Activated CD8-positive, alpha-beta memory T cell treated with anti-CD3 and anti-CD28 coated beads, Interleukin-2, amount 10 ng/mL, durations not matched to agents 7 days and 5 days (primary cell): ENCODE data around the gene TSEN2. TPM values are rescaled to one million over a fixed set of nuclear protein-coding genes. Genes with fewer than 3 reads are reported as not detected.
"Not testable (repeated sequence)": the region's sequence is repeated elsewhere in the genome, so short reads cannot be mapped to it uniquely, and the experiment has no call there.

Experiments
- ATAC-seq: fragments of 150-1000 bp; cut with Tn5 transposase; one replicate; pipeline ENCODE4 v1.10.0; 2021; ENCODE audit warnings: moderate library complexity
- CTCF ChIA-PET: fragments of 350-600 bp; sonication (Branson Sonifier 250); formaldehyde crosslinking; loops from one replicate; lab custom pipeline; 2021; ENCODE audit warnings: antibody characterized with exemption; lab: Charles Lee
- DNase-seq: peaks from one replicate; pipeline ENCODE4 v3.0.0-alpha.2; 2020
- H3K27ac Mint-ChIP-seq: one replicate; pipeline ENCODE4 v1.8.0; 2021; ENCODE audit warnings: mild to moderate bottlenecking, mixed read lengths
- H3K27me3 Mint-ChIP-seq: one replicate; pipeline ENCODE4 v1.8.0; 2021; ENCODE audit warnings: mixed read lengths
- H3K36me3 Mint-ChIP-seq: one replicate; pipeline ENCODE4 v1.8.0; 2021; ENCODE audit warnings: mild to moderate bottlenecking, mixed read lengths
- H3K4me1 Mint-ChIP-seq: one replicate; pipeline ENCODE4 v1.8.0; 2021; ENCODE audit warnings: mixed read lengths
- H3K4me3 Mint-ChIP-seq: one replicate; pipeline ENCODE4 v1.8.0; 2021; ENCODE audit warnings: mild to moderate bottlenecking, moderate library complexity, mixed read lengths
- H3K9me3 Mint-ChIP-seq: one replicate; pipeline ENCODE4 v1.8.0; 2022; ENCODE audit warnings: low read depth, mixed read lengths
- total RNA-seq, 2 experiments: library from RNA; stranded (reverse); gene quantifications; one replicate each; pipeline ENCODE4 v1.2.3, GENCODE V29; 2021

The TSEN2 gene
- total RNA-seq, 2 experiments from 2014 or later: 12.6 to 13.0 TPM

- DNase-seq: no peak
- Mint-ChIP-seq H3K4me3 (no peak overlapping the region), H3K9me3 (no peaks in the 10 kb centered on the region), H3K4me1 (no peaks in the 10 kb centered on the region), H3K27me3 (peaks cover 4% of the 10 kb centered on the region), H3K36me3 (no peaks in the 10 kb centered on the region), H3K27ac (no peak overlapping the region)
- CTCF ChIA-PET: no interaction called here
- ATAC-seq: no peak
These were observed 38.6 kb upstream of the TSEN2 start for GRCh38 chr3:12445523-12446240.

GRCh38 chr3:12446298-12446697 is 38.0 kb upstream of the TSEN2 start:
- CTCF ChIA-PET: no interaction called here
- H3K36me3 Mint-ChIP-seq: no peaks in the 10 kb centered on the region
- no peak for DNase-seq
- ATAC-seq: no peak
- H3K27ac Mint-ChIP-seq: no peak overlapping the region
- H3K4me3 Mint-ChIP-seq: no peak overlapping the region
- H3K4me1 Mint-ChIP-seq: no peaks in the 10 kb centered on the region
- peaks cover 4% of the 10 kb centered on the region for H3K27me3 Mint-ChIP-seq
- no peaks in the 10 kb centered on the region for H3K9me3 Mint-ChIP-seq

DNA sequence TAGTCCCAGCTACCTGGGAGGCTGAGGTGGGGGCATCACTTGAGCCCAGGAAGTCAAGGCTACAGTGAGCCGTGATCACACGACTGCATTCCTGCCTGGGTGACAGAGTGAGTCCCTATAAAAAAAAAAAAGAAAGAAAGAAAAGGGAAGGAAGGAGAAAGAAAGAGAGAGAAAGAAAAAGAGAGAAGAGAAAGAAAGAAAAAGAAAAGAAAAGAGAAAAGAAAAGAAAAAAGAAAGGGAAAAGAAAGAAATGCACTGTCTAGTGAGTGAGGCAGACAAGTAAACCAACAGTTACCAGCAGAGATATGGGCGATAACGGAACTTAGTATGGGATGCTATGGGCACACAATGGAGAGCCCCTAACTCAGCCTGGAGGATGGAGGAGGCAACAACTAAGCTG is 37.2 kb upstream of the TSEN2 start:
- CTCF ChIA-PET: no interaction called here

DNA sequence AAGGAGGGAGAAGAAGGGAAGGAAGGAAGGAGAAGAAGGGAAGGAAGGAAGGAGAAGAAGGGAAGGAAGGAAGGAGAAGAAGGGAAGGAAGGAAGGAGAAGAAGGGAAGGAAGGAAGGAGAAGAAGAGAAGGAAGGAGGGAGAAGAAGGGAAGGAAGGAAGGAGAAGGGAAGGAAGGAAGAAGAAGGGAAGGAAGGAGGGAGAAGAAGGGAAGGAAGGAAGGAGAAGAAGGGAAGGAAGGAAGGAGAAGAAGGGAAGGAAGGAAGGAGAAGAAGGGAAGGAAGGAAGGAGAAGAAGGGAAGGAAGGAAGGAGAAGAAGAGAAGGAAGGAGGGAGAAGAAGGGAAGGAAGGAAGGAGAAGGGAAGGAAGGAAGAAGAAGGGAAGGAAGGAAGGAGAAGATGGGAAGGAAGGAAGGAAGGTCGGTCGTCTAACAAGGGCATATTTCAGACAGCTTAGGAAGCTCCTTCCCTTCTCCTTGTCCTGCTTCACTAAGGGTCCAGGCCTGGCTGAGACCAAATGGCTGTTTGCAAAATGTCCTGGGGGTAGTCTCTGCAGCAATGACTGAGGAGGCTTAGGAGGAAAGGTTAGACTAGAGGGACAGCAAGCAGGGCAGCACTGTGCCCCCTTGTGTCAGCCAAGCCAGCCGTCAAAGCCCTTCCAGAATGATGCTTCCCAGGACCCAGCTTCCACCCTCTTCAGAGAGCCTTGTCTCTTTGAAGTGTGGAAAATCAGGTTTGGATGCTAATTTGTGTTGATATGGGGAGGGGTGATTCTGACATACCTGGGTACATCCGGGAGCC is 35.7 kb upstream of the TSEN2 start:
- H3K9me3 Mint-ChIP-seq, DNase-seq, H3K4me1 Mint-ChIP-seq, H3K36me3 Mint-ChIP-seq, ATAC-seq, CTCF ChIA-PET, H3K27ac Mint-ChIP-seq, H3K27me3 Mint-ChIP-seq, H3K4me3 Mint-ChIP-seq: not testable (repeated sequence)

More for the DNA sequence above, 37.2 kb upstream of the TSEN2 start:
- Mint-ChIP-seq H3K36me3 (no peaks in the 10 kb centered on the region), H3K4me1 (no peaks in the 10 kb centered on the region), H3K27ac (no peak overlapping the region), H3K9me3 (no peaks in the 10 kb centered on the region), H3K4me3 (no peak overlapping the region), H3K27me3 (peaks cover 4% of the 10 kb centered on the region)
- ATAC-seq (no peak), DNase-seq (no peak)

GRCh38 chr3:12449889-12450682 is 34.2 kb upstream of the TSEN2 start:
- Mint-ChIP-seq H3K9me3 (no peaks in the 10 kb centered on the region), H3K27me3 (no peaks in the 10 kb centered on the region), H3K4me3 (no peak overlapping the region), H3K36me3 (no peaks in the 10 kb centered on the region), H3K4me1 (no peaks in the 10 kb centered on the region), H3K27ac (no peak overlapping the region)
- no peak for ATAC-seq
- CTCF ChIA-PET: no interaction called here
- DNase-seq: no peak

DNA sequence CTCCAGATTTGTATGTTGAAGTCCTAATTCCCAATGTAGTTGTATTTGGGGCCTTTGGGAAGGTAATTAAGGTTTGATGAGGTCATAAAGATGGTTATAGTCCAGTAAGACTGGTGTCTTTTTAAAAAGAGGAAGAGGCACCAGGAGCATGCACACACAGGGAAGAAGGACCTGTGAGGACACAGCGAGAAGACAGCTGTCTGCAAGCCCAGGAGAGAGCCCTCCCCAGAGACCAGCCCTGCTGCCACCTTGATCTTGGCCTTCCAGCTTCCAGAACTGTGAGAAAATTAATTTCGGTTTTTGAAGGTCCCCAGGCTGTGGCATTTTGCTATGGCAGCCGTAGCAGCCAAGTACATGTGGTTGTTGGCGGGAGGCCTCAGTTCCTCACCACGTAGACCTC is 32.8 kb upstream of the TSEN2 start:
- Mint-ChIP-seq H3K27me3 (no peaks in the 10 kb centered on the region), H3K27ac (no peak overlapping the region), H3K4me3 (no peak overlapping the region), H3K9me3 (no peaks in the 10 kb centered on the region), H3K36me3 (no peaks in the 10 kb centered on the region), H3K4me1 (no peaks in the 10 kb centered on the region)
- DNase-seq (no peak), ATAC-seq (no peak)
- CTCF ChIA-PET: no interaction called here

DNA sequence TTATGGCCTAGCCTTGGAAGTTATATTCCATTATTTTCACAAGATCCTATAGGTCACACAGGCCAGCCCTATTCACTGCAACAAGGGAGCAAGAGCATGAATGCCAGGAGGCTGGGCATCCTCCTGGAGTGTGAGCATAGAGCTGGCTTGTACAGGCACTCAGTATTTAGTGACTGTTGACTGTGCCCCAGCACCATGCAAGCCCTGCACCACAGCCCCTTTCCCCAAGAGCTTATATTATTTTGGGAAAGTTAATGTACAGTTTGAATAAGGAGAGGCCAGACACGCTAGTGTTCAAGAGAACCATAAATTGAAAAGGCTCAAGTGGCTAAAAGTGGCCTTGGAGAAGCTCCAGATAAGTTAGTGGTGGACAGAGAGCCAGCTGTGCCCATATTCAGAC is 32.3 kb upstream of the TSEN2 start:
- Mint-ChIP-seq H3K27me3 (no peaks in the 10 kb centered on the region), H3K4me1 (no peaks in the 10 kb centered on the region), H3K36me3 (no peaks in the 10 kb centered on the region), H3K9me3 (no peaks in the 10 kb centered on the region), H3K27ac (no peak overlapping the region), H3K4me3 (no peak overlapping the region)
- DNase-seq (no peak), ATAC-seq (no peak)
- CTCF ChIA-PET: no interaction called here

- Mint-ChIP-seq H3K9me3 (no peaks in the 10 kb centered on the region), H3K27ac (no peak overlapping the region), H3K4me1 (no peaks in the 10 kb centered on the region), H3K27me3 (no peaks in the 10 kb centered on the region), H3K4me3 (no peak overlapping the region), H3K36me3 (no peaks in the 10 kb centered on the region)
- CTCF ChIA-PET: no interaction called here
- DNase-seq (no peak), ATAC-seq (no peak)
These were observed 31.6 kb upstream of the TSEN2 start for GRCh38 chr3:12452361-12453330.

DNA sequence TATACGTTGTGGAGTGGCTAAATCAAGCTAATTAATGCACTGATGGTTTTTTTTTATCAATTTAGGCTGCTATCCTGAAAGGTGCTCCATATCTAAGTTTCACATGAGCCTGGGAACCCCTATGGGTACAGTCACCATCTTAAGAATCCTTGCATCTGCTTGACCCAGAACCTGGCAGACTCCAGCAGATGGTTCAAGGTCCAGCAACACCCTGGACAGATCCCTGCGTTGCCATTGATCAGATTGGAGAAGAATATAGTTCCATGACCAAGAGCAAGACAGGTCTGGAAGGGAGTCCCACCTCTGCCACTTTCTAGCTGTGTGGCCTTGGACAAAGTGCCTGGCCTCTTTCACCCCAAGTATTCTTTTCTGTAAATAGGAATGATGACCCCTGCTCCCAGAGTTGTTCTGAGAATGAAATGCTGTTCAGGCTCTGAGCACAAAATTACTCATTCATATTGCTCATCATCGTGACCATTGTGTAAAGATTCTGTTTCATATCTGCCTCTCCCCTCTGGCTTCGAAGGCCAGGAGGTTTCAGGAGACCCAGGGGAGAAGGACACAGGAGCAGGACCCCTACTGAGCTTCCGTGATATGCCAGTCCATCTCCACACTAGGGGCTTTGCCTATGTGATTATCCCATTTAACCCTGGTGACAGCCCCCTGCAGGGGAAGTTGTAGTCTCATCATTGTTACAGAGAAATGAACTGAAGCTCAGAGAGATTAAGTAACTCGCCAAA is 30.0 kb upstream of the TSEN2 start:
- H3K4me1 Mint-ChIP-seq: no peaks in the 10 kb centered on the region
- no peaks in the 10 kb centered on the region for H3K27me3 Mint-ChIP-seq
- CTCF ChIA-PET: no interaction called here
- ATAC-seq (no peak), DNase-seq (no peak)
- H3K36me3 Mint-ChIP-seq: no peaks in the 10 kb centered on the region
- H3K27ac Mint-ChIP-seq: no peak overlapping the region
- no peaks in the 10 kb centered on the region for H3K9me3 Mint-ChIP-seq
- H3K4me3 Mint-ChIP-seq: no peak overlapping the region

DNA sequence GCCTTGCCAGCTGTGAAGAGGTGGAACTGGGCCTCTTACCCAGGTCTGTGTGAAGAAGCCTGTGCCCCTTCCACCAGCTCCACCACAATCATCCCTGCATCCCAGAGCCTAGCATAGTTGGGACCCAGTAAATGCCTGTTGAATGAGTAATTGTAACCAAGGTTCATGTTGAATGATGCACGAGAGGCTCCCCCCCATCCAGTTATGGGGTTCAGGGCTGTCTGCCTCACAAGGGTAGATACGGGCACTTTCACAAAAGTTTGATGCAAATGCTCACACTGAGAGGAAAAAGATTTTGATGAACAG is 29.5 kb upstream of the TSEN2 start:
- no peak for DNase-seq
- peaks cover under 1% of the 10 kb centered on the region for H3K27me3 Mint-ChIP-seq
- H3K27ac Mint-ChIP-seq: no peak overlapping the region
- no peak overlapping the region for H3K4me3 Mint-ChIP-seq
- no peaks in the 10 kb centered on the region for H3K9me3 Mint-ChIP-seq
- H3K4me1 Mint-ChIP-seq: no peaks in the 10 kb centered on the region
- CTCF ChIA-PET: no interaction called here
- ATAC-seq: no peak
- H3K36me3 Mint-ChIP-seq: no peaks in the 10 kb centered on the region

DNA sequence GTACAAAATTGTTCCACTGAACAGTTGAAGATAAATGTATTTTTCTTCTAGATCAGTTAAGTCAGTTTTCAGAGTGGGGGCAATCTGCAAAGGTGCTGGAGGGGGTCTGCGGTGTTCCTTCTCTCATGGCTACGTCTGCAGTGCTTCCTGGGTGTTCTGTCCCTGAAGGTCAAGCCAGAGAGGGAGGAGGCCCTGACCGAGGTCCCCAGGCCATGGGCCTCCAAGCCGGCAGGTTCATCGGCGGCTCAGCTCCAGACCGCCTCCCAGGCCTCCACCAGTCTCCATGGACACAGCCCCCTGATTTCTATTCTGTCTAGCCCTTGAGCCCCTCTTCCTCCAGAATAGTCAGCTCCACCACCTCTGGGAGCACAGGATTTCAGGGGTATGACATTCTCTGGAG is 28.5 kb upstream of the TSEN2 start:
- Mint-ChIP-seq H3K36me3 (no peaks in the 10 kb centered on the region), H3K27ac (no peak overlapping the region), H3K27me3 (peaks cover 2% of the 10 kb centered on the region), H3K4me3 (no peak overlapping the region), H3K4me1 (no peaks in the 10 kb centered on the region), H3K9me3 (no peaks in the 10 kb centered on the region)
- no peak for DNase-seq
- ATAC-seq: no peak
- CTCF ChIA-PET: no interaction called here

DNA sequence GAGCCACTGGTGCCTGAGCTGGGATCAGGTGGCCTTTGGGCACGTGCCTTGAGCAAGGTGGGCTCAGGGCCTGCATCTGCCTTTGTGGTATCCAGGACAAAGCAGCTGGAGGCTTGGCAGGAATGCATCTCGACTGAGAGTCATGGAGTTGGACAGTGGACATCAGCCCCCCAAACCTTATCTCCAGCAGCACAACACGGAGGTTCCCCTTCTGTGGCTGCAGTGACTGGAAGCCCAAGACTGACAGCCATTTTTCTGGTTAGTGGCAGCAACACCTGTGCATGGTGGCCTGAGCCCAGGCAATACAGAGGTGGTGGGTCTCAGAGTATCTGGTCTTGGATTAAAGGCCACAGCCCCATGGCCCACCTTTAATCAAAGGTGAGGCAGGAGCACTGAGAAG is 27.8 kb upstream of the TSEN2 start:
- no peak overlapping the region for H3K4me3 Mint-ChIP-seq
- no peaks in the 10 kb centered on the region for H3K36me3 Mint-ChIP-seq
- ATAC-seq (no peak), DNase-seq (no peak)
- no peaks in the 10 kb centered on the region for H3K4me1 Mint-ChIP-seq
- H3K9me3 Mint-ChIP-seq: no peaks in the 10 kb centered on the region
- no peak overlapping the region for H3K27ac Mint-ChIP-seq
- peaks cover 2% of the 10 kb centered on the region for H3K27me3 Mint-ChIP-seq
- CTCF ChIA-PET: interaction anchor here (2.1 kb wide), 1 partner anchor 14 kb away, joined by 5 read pairs; no protein-coding TSS in a partner anchor
